HG03378 (cell line): ENCODE measurements around the gene ZDHHC4.
"Not testable (repeated sequence)": the region's sequence is repeated elsewhere in the genome, so short reads cannot be mapped to it uniquely, and the experiment has no call there.

Source experiments
- ATAC-seq: cut with Tn5 transposase; IDR thresholded peaks from one replicate; pipeline ENCODE4 v1.9.1; 2021; ENCODE audit warnings: mild to moderate bottlenecking, moderate library complexity; ENCODE audit not compliant: unreplicated experiment

Gene ZDHHC4

DNA sequence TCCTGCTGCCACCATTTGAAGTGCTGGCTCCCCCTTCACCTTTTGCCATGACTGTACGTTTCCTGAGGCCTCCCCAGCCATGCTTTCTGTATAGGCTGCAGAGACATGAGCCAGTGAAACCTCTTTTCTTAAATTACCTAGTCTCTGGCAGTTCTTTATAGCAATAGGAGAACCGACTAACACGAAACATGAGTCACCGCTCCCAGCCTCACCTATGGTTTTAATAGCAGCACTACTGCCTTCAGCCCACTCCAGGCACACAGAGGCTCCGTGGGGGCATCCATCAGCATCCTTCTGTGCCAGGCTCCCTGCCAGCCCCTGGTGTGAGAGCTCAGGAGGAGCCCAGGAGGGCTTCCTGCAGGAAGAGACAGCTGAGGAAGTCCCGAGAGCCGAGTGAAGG, 54.4 kb downstream of the ZDHHC4 start:
- ATAC-seq = no peak

DNA sequence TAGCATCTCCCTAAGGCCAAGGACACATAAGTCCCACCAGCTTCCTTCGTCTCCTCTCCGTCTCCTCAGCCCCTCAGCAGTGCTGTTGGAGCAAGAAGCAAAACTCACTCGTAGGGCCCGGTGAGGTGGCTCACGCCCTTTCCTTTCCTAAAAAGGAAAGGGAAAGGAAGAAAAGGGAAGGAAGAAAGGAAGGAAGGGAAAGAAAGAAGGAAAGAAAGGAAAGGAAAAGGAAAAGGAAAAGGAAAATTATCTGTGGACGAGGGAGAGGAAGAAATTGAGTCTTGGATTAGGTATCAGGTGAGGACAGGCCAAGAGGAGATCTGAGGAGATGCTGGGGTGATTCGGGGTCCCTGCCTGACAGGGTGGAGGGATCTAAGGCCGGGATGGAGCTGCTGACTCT, 56.8 kb downstream of the ZDHHC4 start:
- ATAC-seq = no peak

DNA sequence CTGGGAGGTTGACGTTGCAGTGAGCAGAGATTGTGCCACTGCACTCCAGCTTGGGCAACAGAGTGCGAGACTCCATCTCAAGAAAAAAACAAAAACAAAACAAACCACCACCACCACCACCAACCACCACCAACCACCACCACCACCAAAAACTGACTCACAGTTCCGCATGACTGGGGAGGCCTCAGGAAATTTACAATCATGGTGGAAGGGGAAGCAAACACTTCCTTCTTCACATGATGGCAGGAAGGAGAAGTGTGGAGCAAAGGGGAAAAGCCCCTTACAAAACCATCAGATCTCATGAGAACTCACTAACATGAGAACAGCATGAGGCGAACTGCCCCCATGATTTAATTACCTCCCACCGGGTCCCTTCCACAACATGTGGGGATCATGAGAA, 57.7 kb downstream of the ZDHHC4 start:
- not testable (repeated sequence) for ATAC-seq

DNA sequence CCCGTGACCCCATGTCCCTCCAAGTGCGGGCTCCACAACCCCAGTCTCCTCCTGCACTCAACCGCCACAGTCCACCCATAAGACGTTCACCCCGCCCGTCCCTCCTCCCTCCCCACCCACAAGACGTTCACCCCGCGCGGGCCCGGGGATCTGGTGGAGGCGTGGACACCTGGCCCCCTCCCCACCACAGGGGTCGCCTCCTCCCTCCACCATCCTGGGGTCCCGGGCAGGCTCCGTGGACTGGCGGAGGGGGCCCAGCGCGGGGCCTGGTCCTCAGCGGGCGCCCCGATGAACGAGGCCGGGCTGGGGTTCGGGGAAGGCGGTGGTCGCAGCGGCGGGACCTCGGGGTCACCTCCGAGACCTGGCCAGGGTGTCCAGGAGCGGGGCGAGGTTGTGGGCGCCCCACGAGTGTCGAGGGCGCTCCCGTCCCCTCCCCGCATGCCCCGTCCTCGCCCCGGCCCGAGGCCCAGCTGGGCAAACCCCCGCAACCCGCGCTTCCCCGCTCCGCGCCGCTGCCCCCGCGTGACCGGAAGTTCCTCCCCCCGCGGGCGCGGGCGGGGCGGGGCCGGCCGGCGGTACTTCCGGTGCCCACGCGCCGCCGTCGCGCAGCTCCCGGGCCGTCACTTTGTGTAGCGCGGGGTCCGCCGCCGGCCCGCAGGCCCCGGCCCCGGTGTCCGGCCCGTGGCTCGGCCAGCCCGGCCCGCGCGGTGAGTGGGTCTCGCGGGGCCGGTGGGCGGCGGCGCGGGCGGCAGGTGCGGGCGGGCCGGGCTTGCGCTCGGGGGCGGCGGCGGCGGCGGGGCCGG, 59.7 kb downstream of the ZDHHC4 start, which contains the start of gene ZNF316:
ZNF316 (plus strand) TSS at position 578 of the 803 bp plus-strand sequence. CDS start 5,092 bp downstream, outside the sequence.
- peak; percentile 31 for ATAC-seq

DNA sequence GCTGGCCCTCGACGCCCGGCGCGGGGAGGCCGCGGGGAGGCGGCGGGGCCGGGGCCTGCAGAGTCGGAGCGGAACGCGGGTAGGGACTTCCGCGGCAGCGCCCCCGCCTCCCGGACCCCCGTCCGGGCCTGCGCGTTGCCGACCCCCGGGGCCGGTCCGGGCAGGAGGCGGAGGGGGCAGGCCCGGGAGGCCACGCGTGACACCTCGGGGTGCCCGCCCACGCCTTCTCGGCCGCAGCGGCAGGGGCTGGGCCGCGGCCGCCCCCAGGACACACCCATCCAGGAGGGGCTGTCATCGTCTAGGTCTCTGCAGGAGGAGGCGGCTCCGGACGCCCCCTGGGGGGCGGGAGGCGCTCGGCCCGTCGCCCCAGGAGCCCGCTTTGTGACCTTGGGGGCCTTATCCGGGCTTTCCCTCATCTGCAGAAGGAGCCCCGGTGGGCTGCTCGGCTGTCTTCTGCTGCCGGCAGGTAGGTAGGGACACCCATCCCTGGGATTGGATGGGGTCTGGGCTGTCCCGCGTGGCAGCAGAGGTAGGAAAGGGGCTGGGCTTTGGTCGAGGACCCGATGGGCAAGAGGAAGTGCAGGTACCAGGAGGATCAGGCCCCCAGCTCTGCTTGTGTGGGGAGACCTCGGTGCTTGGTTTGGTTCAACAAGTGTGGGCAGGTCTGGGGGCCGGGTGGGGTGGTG, 60.4 kb downstream of the ZDHHC4 start:
- ATAC-seq = peak; percentile 49
